Measurements from ENCODE around the gene TIGD6. TPM values are rescaled to one million over a fixed set of nuclear protein-coding genes. Genes with fewer than 3 reads are reported as not detected.
"Not testable (repeated sequence)": the region's sequence is repeated elsewhere in the genome, so short reads cannot be mapped to it uniquely, and the experiment has no call there.

Gene TIGD6
- 4.4 and 7.0 TPM in 2 replicates for total RNA-seq (2014; rRNA removed; shearing (Covaris generic))

DNA sequence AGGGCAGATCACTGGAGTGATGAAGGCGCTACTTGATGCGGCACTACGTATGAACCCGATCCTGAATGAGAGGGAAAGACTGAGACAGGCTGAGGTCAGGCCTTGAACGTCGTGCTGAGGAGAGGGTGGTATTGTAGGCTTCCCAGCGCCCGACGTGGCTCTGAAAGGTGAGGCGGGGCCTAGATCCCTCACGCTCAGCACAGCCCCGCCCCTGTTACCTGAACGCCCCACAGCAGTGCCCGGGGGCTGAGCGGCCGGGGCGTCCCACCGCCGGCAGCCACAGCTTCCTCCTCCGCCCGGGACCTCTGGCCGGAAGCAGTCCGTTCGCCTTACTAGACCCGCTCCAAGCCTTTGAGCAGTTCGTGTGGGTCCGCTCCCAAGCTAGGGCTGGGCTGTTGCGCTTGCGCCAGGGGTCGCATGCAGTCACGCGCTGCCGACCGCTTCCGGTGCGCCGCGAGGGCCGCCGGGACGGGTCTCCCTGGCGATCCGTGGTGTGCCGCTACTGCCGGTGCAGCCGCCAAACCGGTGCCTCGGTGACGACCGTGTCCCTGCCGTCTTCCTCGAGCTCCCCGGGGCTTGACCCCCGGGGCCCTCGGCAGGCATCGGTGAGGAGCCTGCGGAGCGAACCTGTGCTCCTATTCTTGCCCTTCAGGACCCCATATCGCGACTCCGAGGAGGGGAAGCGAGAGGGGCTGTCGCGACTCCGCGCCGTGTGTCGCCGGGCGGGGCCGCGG lies at the start of gene TIGD6, which contains the start of gene HMGXB3:
TIGD6 (minus strand) TSS at position 399 of the 734 bp plus-strand sequence. CDS start 4,306 bp downstream, outside the sequence.
HMGXB3 (plus strand) TSS at position 484 of the 734 bp plus-strand sequence. CDS start 4,114 bp downstream, outside the sequence.
- DNase-seq (ENCODE audit: low read depth): peak; percentile 89

DNA sequence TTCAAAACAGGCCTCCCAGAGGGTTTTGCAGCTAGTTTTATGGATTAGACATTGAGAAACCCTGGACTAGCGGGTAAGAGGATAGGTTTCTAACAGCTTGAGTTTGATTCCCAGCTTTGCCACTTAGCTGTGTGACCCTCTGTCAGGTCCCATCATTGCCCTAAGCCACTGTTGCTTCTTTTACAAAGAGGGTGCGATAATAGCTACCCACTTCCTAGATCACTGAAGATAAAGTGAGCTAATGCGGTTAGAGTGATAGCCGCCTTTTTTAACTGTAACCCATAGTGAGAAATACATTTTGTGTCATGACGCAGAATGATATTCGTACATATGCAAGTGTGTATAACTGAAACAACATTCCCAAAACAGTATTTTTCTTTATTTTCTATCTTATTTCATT lies 45.6 kb upstream of the TIGD6 start:
- no peak for DNase-seq (ENCODE audit: low read depth)

DNA sequence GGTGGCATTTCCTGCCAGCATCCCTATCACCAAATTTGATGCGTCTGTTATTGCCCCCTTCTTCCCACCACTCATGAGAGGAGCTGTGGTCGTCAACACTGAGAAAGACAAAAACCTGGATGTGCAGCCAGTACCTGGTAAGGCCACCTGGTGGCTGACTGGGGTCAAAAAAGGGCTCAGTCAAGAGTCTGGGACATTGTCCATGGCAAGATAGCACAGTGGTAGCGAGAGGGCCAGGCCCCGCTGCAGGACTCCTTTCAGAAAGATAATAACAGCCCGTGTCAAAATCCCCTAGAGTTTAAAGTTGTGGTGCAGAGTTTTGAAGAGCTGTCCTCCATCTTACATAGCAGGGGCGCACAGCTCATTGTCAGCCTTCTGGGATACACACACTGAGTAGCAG lies 45.1 kb upstream of the TIGD6 start:
- DNase-seq (ENCODE audit: low read depth): no peak

DNA sequence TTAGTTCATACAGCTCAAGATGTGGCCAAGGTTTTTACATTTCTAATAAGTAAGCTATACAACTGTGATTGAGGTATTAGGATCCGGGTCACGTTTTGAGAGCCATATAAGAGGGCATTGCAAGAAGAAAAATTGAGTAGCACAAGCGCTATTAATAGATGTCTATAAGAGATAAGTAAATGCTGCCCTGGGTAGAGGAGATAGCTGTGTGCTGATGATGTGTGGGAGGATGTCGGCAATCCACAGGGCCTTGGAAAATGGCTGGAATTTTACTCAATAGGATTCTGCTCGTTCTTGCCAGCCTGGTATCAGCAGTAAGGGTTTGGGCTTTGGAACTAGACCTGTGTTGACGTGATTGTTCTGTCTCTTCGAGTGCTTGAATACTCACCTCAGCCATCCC lies 44.3 kb upstream of the TIGD6 start:
- no peak for DNase-seq (ENCODE audit: low read depth)

DNA sequence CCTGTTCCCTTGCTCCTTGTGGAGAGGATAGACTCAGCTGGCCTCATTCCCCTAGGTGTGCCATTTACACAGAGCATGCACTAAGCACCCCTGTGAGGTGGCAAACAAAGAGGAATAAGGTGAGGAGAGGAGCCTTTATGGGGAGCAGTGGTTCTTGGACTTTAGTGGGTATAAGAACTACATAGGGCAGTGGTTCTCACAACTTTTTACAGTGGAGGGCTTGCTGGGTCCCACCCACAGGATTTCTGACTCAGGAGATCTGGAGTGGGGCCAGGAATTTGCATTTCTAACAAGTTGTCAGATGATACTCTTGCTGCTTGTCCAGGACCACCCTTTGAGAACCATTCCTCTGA lies 43.9 kb upstream of the TIGD6 start:
- DNase-seq (ENCODE audit: low read depth): peak; percentile 74

DNA sequence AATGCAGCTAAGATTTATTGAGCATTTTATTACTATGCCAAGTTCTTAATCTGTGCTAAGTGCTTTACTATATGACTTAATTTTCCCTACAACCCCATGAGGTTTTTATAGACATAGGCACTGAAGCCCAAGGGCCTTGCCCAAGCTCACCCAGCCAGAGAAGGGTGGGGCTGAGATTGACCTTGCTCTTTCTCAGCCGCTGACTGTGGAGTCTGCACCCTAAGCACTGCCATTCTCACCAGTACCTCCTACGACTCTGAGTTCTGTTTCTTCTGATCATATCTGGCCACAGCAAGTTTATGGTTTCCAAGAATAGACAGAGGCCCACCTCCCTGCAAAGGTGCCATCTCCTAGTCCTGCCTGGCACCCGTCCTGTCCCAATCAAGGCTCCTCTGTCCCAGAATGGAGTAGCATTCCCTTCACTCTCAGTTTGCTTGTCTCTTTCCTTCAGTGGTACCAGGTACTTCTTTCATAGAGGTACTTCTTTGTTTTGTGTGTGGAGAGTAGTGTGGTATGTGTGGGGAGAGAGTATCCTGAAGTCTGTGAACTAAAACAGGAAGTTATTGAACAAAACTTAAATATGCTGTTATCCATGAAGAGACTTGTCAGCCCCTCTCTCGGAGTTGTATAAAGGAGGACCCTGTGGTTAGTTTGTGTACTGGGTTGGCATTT lies 43.3 kb upstream of the TIGD6 start:
- no peak for DNase-seq (ENCODE audit: low read depth)

DNA sequence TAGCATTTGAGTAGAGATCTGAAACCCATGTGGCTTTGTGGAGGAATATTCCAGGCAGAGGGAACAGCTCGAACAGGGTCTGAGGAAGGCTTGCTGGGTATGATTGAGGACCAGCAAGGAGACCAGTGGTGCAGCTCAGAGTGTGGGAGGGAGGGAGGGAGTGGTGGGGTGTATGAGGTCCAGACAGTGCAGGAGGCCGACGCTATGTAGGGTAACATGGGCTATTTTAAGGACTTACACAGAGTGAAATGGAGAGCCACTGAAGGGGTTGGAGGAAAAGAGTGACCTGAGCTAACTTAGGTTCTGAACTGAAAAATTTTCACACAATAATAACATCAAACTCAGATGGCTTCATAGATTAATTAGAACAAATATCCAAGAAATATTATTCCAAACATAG lies 42.0 kb upstream of the TIGD6 start:
- no peak for DNase-seq (ENCODE audit: low read depth)

DNA sequence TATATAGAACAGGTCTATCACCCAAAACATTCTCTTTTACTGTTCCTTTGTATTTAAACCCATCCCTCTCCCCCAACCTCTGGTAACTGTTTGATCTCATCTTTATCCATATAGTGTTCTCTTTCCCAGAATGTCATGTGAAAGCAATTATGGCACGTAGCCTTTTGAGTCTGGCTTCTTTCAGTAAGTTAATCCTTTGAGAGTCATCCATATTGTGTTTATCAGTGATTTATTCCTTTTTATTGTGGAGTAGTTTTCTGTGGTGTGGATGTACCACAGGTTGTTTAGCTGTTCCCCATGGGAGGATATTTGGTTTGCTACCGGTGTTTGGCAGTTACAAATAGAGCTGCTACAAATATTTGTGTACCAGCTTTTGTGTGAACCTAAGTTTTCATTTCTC lies 38.1 kb upstream of the TIGD6 start:
- no peak for DNase-seq (ENCODE audit: low read depth)

DNA sequence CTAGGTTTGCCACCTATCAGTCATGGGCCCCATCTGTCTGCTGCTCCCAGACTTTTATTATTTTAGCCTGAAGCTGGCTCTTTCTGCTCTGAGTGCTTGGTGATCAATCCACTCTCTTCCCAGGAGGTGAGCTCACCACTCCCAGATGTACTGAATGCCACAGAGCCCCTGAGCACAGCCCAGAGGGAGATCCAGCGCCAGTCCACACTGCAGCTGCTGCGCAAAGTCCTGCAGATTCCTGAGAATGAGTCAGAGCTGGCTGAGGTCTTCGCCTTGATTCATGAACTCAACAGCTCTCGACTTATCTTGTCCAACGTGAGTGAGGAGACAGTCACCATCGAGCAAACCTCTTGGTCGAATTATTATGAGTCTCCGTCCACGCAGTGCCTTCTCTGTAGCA lies 36.1 kb upstream of the TIGD6 start:
- peak; percentile 99 for DNase-seq (ENCODE audit: low read depth)

DNA sequence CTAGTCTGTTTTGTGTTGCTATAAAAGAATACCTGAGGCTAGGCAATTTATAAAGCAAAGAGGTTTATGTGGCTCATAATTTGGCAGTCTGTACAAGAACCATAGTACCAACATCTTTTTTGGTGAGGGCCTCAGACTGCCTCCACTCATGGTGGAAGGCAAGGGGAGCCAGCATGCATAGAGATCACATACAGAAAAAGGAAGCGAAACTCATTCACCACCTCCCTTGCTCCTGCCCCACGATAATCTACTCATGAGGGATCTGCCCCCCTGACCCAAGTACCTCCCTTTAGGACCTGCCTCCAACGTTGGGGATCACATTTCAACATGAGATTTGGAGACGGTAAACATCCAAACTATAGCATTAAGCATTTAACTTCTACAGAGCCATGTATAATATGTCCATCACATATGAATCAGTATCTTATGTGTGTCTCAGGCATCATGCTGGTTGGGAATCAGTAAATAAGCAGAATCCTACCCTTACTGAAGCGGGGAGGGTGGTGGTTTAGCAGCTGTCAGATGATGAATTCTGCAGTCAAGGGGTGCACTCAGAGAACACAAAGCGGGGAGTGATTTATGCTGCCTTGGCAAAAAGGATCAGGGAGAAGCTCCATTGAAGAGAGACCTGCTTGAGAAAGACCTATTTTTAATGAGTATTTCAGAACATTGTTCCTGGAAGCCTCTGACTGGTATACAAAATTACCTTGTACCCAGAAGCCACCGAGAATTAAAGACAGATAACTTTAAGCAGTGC lies 34.9 kb upstream of the TIGD6 start:
- no peak for DNase-seq (ENCODE audit: low read depth)

DNA sequence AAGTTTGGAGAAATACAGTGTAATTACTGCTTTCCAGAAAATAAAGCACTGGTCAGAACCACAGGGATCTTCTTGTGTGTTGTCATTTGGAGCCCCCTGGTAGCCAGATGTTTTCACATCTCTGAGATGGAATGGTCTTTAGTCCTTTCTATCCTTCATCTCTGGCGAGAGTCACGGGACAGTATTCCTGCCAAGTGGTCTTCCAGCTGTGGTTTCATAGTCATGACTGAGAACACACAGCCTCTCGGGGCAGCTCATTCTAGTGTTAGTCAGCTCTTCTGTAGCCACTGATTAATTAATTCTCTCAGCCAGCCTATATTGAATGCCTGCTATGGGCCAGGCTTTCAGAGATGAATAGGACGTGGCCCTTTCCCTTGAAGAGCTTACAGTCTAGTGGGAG lies 34.2 kb upstream of the TIGD6 start:
- DNase-seq (ENCODE audit: low read depth): peak; percentile 96

DNA sequence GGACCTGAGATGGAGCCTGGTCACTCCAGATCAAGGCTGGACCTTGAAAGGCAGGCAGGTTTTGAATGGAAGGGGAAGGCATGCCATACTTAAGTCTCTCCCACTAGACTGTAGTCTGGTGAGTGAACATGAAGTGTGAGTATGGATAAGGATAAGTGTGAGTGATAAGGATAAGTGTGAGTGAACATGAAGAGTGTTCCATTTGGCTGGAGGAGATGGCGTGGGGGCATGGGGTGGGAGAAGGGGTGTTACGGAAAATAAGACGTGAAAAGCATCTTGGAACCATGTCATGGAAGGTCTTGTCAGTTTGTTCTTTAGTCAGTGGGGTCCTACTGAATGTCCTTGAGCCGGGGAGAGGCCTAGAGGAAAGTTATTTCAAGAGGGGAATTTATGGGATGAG lies 32.9 kb upstream of the TIGD6 start:
- DNase-seq (ENCODE audit: low read depth): no peak

DNA sequence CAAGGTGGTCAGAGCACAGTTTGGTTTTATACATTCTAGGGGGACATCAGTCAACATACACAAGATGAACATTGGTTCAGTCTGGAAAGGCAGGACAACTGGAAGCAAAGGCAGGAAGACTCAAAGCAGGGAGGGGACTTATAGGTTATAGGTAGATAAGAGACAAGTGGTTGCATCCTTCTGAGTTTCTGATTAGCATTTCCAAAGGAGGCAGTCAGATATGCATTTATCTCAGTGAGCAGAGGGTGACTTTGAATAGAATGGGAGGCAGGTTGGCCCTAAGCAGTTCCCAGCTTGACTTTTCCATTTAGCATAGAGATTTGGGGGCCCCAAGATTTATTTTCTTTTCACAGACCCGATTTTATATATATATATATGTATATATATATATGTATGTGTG lies 27.6 kb upstream of the TIGD6 start:
- not testable (repeated sequence) for DNase-seq (ENCODE audit: low read depth)

DNA sequence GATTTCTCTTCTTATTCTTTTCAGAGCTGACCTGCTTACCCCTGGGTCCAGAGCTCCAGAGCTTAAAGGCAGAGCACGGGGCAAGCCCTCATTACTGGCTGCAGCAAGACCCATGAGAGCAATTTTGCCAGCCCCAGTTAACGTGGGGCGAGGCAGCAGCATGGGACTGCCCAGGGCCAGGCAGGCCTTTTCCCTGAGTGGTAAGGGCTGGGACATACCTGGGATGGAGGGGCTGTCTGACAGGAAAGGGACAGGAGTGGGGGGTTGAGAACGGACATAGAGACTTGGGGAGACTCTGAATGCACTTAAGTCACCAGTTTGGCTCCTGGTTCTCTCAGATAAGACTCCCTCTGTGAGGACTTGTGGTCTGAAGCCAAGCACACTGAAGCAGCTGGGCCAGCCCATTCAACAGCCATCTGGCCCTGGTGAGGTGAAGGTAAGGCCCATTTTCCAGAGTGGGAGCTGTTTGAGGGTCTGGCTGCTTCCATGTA lies 26.3 kb upstream of the TIGD6 start:
- no peak for DNase-seq (ENCODE audit: low read depth)

DNA sequence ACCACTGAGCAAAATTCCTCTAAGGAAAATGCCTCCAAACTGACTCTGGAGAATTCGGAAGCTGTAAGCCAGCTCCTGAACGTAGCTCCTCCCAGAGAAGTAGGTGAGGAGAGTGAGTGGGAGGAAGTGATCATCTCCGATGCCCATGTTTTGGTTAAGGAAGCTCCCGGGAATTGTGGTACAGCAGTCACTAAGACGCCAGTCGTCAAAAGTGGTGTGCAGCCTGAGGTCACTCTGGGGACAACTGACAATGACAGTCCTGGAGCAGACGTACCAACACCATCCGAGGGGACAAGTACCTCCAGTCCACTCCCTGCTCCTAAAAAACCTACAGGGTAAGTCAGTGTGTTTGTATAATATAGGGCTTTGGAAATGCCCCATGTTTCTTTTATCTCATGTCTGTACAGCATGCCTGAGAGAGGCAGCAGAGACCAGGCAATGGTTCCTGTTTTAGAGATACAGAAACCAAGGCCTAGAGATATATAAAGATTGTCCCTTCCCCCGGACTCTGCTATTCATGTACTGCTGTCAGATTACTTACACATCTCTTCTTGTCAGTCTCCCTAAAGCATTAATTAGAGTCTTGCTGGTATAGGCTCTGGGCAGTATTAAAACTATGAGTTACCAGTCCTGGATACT lies 24.0 kb upstream of the TIGD6 start:
- no peak for DNase-seq (ENCODE audit: low read depth)

DNA sequence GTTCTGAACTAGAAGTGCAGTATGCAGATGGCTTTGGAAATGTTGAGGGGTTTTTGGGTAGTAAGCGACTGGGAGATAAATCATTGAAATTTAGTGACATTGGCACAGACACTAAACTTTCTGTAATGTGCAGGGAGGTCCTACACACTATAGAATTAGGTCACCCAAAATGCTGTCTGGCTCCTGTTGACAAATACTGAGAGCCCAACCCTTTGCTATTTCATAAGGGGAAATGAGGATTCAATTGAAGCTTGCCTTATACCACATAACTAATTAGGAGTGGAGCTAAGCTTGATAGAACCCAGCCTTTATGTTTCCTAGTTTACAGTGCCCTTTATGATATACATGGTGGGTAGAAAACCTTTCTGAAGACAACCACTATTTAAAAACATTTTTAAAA lies 22.7 kb upstream of the TIGD6 start:
- no peak for DNase-seq (ENCODE audit: low read depth)

DNA sequence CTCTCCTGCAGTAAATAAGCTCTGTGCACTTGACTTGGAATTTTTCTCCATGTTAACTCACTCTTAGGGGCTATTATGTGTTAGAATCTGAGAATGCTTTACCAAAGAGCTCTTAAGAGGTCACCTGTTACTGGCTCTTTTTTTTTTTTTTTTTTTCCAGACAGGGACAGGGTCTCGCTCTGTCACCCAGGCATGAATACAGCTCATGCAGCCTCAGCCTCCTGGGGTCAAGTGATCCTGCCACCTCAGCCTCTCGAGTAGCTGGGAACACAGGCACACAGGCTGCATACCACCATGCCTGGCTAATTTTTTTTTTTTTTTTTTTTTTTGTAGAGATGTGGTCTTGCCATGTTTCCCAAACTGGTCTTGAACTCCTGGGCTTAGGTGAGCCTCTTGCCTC lies 22.2 kb upstream of the TIGD6 start:
- DNase-seq (ENCODE audit: low read depth): no peak

DNA sequence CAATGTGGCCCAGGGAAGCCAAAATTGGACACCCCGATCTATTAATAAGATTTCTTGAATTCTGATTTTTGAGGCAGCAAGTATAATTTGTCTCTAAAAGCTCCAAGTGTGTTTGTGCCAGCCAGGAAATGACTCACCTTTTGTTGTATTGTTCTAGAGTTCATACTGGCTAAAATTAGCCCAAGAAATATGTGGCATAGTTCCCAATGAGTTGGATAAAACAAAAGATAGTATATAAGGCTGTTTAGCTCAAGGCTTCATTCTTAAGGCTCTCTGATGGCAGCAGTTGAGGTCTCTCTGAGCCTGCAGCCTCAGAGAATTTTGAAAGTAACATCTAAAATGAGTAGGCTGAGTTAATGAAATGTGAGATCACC lies 21.7 kb upstream of the TIGD6 start:
- DNase-seq (ENCODE audit: low read depth): peak; percentile 97

DNA sequence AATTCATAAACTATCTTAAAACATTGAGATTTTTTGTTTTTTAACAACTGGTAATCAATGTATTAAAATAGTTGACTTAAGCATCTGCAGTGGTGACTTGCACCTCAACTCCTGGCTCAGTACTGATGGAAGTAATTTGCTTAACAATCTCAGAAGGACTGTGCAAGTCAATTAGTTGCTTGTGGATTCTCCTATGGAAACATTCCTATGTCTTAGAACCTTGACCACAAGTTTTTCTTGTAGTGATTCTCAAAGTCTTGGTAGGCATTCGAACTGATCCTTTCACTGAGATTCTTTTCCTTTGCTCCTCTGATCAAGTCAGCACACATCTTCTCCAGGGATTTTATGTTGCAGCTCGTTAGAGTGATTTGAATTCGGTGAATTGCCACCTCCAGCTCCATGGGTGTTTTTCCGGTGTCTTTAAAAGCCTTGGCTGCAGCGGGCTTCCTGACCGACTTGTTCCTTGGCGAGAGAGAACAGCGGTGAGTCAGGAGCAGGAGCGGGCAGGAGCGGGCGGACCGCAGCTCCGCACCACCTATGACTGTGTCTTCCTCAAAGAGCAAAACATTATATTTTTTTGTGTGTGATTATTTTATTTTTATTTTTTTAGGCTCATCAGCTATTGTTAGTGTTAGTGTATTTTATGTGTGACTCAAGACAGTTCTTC lies 21.2 kb upstream of the TIGD6 start:
- peak; percentile 85 for DNase-seq (ENCODE audit: low read depth)

DNA sequence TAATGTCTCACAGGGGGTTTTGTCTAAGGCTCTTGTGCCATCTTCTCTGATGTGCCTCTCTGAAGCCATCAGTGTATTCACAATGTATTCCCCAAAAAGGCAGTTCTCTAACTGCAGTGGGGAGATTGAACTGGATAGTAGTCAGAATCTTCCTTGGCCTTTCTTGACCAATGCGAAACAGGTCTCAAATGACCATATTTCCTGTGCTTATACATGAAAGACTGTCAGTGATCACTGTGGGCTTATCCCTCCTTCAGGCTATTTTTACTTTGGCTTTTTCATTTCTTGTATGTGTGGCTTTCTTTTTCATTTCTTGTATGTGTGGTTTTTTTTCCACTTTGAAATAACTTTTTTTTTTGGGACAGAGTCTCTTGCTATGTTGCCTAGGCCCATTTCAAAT lies 19.8 kb upstream of the TIGD6 start:
- peak; percentile 76 for DNase-seq (ENCODE audit: low read depth)

DNA sequence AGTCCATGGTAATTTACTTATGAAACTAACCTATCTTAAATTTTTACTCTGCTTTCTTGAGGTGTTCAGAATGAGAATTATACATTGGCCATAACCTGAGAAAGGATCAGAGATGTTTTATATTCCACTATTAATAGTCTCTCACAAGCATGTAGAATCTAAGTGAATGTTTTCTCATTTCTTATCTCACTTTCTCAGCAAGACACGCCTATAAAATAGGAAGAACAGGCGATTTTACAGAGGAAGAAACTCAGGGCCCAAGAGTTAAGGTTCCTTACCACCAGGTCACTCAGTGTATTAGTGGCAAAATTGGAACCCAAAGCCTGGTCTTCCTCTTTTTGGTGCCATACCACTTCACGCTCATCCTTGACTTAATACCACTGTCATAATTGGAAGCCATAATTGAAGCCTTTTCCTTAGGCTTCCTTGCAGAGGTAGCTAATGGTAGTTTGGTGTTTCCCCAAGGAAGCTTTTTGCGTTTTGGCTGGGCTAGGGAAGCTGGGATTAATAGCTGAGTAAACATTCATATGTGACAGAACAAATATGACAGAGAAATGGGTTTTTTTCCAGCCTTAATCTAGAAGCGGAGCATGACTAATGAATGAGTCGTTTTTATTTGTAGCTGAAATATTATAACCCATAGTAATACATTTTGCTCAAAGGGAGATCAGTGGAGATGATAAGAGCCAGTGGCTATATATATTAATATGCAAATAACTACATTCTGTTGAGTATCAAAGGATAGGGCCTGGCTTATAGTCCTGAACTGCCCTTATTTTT lies 17.0 kb upstream of the TIGD6 start:
- DNase-seq (ENCODE audit: low read depth): no peak
